HEK293 (cell line): ENCODE data around the gene TVP23C.
"Not testable (repeated sequence)": the region's sequence is repeated elsewhere in the genome, so short reads cannot be mapped to it uniquely, and the experiment has no call there.

Experiments used
- CTCF ChIA-PET: fragments of 350-600 bp; formaldehyde crosslinking; extraction: SDS; loops from one replicate; lab custom pipeline; 2021; ENCODE audit warnings: antibody characterized with exemption; lab: Yijun Ruan, JAX
- POLR2A ChIA-PET: fragments of 300-600 bp; formaldehyde crosslinking; extraction: SDS; loops from one replicate; lab custom pipeline; 2020; ENCODE audit warnings: antibody characterized with exemption, inconsistent platforms; lab: Yijun Ruan, JAX
- H3K27ac ChIP-seq: fragments of 200-500 bp; sonication (Bioruptor generic); 2 replicates; pipeline ENCODE4 v1.5.1; 2014; ENCODE audit warnings: low read depth, low read length, control low read depth, inconsistent platforms; ENCODE audit errors: extremely low read depth
- H3K36me3 ChIP-seq, 2 experiments: fragments of 200-500 bp in 1 of 2; sonication (Bioruptor generic) in 1 of 2; 1 replicate in 1 of 2; 2 replicates in 1 of 2; pipeline ENCODE4 v1.5.1; 2014 to 2017; ENCODE audit warnings: inconsistent platforms in 2 of 2, low read length in 2 of 2; ENCODE audit not compliant: control insufficient read depth in 2 of 2, insufficient read depth in 1 of 2
- H3K4me1 ChIP-seq: fragments of 200-500 bp; sonication (Bioruptor generic); 2 replicates; pipeline ENCODE4 v1.5.1; 2014; ENCODE audit warnings: mild to moderate bottlenecking, low read length, inconsistent platforms; ENCODE audit not compliant: control insufficient read depth, insufficient read depth
- H3K4me3 ChIP-seq: 2 replicates; pipeline ENCODE4 v1.5.1; 2011; ENCODE audit warnings: low read depth, mild to moderate bottlenecking, control low read depth, low read length, moderate library complexity
- H3K9me3 ChIP-seq: fragments of 200-500 bp; sonication (Bioruptor generic); 2 replicates; pipeline ENCODE4 v1.5.1; 2014; ENCODE audit warnings: low read depth, low read length, inconsistent platforms; ENCODE audit not compliant: control insufficient read depth, insufficient read depth
- ZBTB11 ChIP-seq: fragments of 450-650 bp; formaldehyde crosslinking; conservative IDR thresholded peaks from 2 replicates; pipeline ENCODE4 v1.5.1; 2016; ENCODE audit warnings: low read depth, missing biosample characterization, missing genetic modification characterization
- ZBTB8A ChIP-seq: fragments of 450-650 bp; formaldehyde crosslinking; IDR thresholded peaks from 2 replicates; pipeline ENCODE4 v1.5.1; 2016; ENCODE audit warnings: missing biosample characterization, missing genetic modification characterization
- ZNF138 ChIP-seq: fragments of 450-650 bp; formaldehyde crosslinking; IDR thresholded peaks from 2 replicates; pipeline ENCODE4 v1.5.1; 2016; ENCODE audit warnings: missing biosample characterization, missing genetic modification characterization, borderline replicate concordance
- ZNF140 ChIP-seq: fragments of 450-650 bp; formaldehyde crosslinking; IDR thresholded peaks from 2 replicates; pipeline ENCODE4 v1.5.1; 2016; ENCODE audit warnings: missing biosample characterization, missing genetic modification characterization
- ZNF202 ChIP-seq: fragments of 450-650 bp; formaldehyde crosslinking; IDR thresholded peaks from 2 replicates; pipeline ENCODE4 v1.5.1; 2016; ENCODE audit warnings: missing biosample characterization, missing genetic modification characterization, borderline replicate concordance
- ZNF394 ChIP-seq: fragments of 450-650 bp; formaldehyde crosslinking; IDR thresholded peaks from 2 replicates; pipeline ENCODE4 v1.5.1; 2016; ENCODE audit warnings: missing biosample characterization, missing genetic modification characterization, mild to moderate bottlenecking, moderate library complexity, borderline replicate concordance
- ZNF404 ChIP-seq: fragments of 450-650 bp; formaldehyde crosslinking; IDR thresholded peaks from 2 replicates; pipeline ENCODE4 v1.5.1; 2017; ENCODE audit warnings: missing biosample characterization, missing genetic modification characterization
- ZNF426 ChIP-seq: fragments of 450-650 bp; formaldehyde crosslinking; IDR thresholded peaks from 2 replicates; pipeline ENCODE4 v1.5.1; 2017; ENCODE audit warnings: missing biosample characterization, missing genetic modification characterization, mild to moderate bottlenecking, inconsistent platforms, moderate library complexity
- ZNF510 ChIP-seq: fragments of 450-650 bp; formaldehyde crosslinking; IDR thresholded peaks from 2 replicates; pipeline ENCODE4 v1.5.1; 2018; ENCODE audit warnings: mild to moderate bottlenecking, missing genetic modification characterization, missing biosample characterization; ENCODE audit not compliant: insufficient replicate concordance
- ZNF518A ChIP-seq: fragments of 450-650 bp; formaldehyde crosslinking; conservative IDR thresholded peaks from 2 replicates; pipeline ENCODE4 v1.5.1; 2016; ENCODE audit warnings: low read depth, missing biosample characterization, missing genetic modification characterization
- ZNF529 ChIP-seq: fragments of 450-650 bp; formaldehyde crosslinking; IDR thresholded peaks from 2 replicates; pipeline ENCODE4 v1.5.1; 2017; ENCODE audit warnings: missing genetic modification characterization, missing biosample characterization; ENCODE audit not compliant: insufficient replicate concordance
- ZNF555 ChIP-seq: fragments of 450-650 bp; formaldehyde crosslinking; conservative IDR thresholded peaks from 2 replicates; pipeline ENCODE4 v1.5.1; 2017; ENCODE audit warnings: missing biosample characterization, mild to moderate bottlenecking, missing genetic modification characterization, inconsistent platforms
- ZNF558 ChIP-seq: fragments of 450-650 bp; formaldehyde crosslinking; IDR thresholded peaks from 2 replicates; pipeline ENCODE4 v1.5.1; 2016; ENCODE audit warnings: missing biosample characterization, missing genetic modification characterization
- ZNF560 ChIP-seq: fragments of 450-650 bp; formaldehyde crosslinking; IDR thresholded peaks from 2 replicates; pipeline ENCODE4 v1.5.1; 2017; ENCODE audit warnings: missing biosample characterization, missing genetic modification characterization, borderline replicate concordance
- ZNF623 ChIP-seq: fragments of 450-650 bp; formaldehyde crosslinking; IDR thresholded peaks from 2 replicates; pipeline ENCODE4 v1.5.1; 2016; ENCODE audit warnings: missing biosample characterization, missing genetic modification characterization
- ZNF654 ChIP-seq: fragments of 450-650 bp; formaldehyde crosslinking; IDR thresholded peaks from 2 replicates; pipeline ENCODE4 v1.5.1; 2016; ENCODE audit warnings: low read depth, missing biosample characterization, missing genetic modification characterization
- ZNF664 ChIP-seq: fragments of 450-650 bp; formaldehyde crosslinking; IDR thresholded peaks from 2 replicates; pipeline ENCODE4 v1.5.1; 2016; ENCODE audit warnings: missing biosample characterization, missing genetic modification characterization

TVP23C gene

GRCh38 chr17:15562613-15563374 lies 489 bp downstream of the TVP23C start:
- POLR2A ChIA-PET, H3K27ac ChIP-seq, H3K36me3 ChIP-seq, H3K9me3 ChIP-seq, H3K4me1 ChIP-seq, CTCF ChIA-PET: not testable (repeated sequence)
- peak overlapping the region; percentile 74 for H3K4me3 ChIP-seq

- POLR2A ChIA-PET, H3K4me1 ChIP-seq, H3K9me3 ChIP-seq, H3K36me3 ChIP-seq: not testable (repeated sequence)
- 0 out of 2 replicates have a peak, but pooled peaks have one; percentile 41 for TF ChIP-seq ZNF404 (tag by site-specific recombination)
- peak; percentile 55 for TF ChIP-seq ZNF555 (tag by site-specific recombination)
- 0 out of 2 replicates have a peak, but pooled peaks have one; percentile 13 for TF ChIP-seq ZNF202 (tag by site-specific recombination)
- TF ChIP-seq ZNF560 (tag by site-specific recombination), result 0 out of 2 replicates have a peak, but pooled peaks have one; percentile 9
- TF ChIP-seq ZBTB11 (tag by site-specific recombination), result peak; percentile 62
- TF ChIP-seq ZBTB8A (tag by site-specific recombination), result peak; percentile 59
- TF ChIP-seq ZNF558 (tag by site-specific recombination), result peak; percentile 44; the same call in 1 of the 2 replicates
- TF ChIP-seq ZNF510, result peak; percentile 55
- TF ChIP-seq ZNF623, result peak; percentile 56
- peak; percentile 68 for TF ChIP-seq ZNF426
- peak; percentile 88 for TF ChIP-seq ZNF394 (tag by site-specific recombination)
- peak; percentile 60 for TF ChIP-seq ZNF664 (tag by site-specific recombination)
- TF ChIP-seq ZNF529 (tag by site-specific recombination), result peak; percentile 39
- TF ChIP-seq ZNF654, result peak; percentile 31; the same call in 1 of the 2 replicates
- 0 out of 2 replicates have a peak, but pooled peaks have one; percentile 18 for TF ChIP-seq ZNF138 (tag by site-specific recombination)
- peak; percentile 69; the same call in 1 of the 2 replicates for TF ChIP-seq ZNF140 (tag by site-specific recombination)
- peak; percentile 81 for TF ChIP-seq ZNF518A (tag by site-specific recombination)
- TF ChIP-seq, all 188 proteins: peak for 17; not testable (repeated sequence) for 171
- H3K27ac ChIP-seq, CTCF ChIA-PET, H3K4me3 ChIP-seq: not testable (repeated sequence)
Observed at GRCh38 chr17:15561439-15561838, 1.8 kb downstream of the TVP23C start.

- H3K9me3 ChIP-seq, H3K4me1 ChIP-seq, H3K27ac ChIP-seq, H3K4me3 ChIP-seq, POLR2A ChIA-PET, H3K36me3 ChIP-seq, CTCF ChIA-PET: not testable (repeated sequence)
Observed at GRCh38 chr17:15558403-15559105, 4.7 kb downstream of the TVP23C start.

GRCh38 chr17:15557334-15557832 lies 5.9 kb downstream of the TVP23C start:
- H3K4me1 ChIP-seq, H3K4me3 ChIP-seq, CTCF ChIA-PET, H3K9me3 ChIP-seq, H3K27ac ChIP-seq, H3K36me3 ChIP-seq, POLR2A ChIA-PET: not testable (repeated sequence)
